Neural crest cell (in vitro differentiated cells): ENCODE data around the gene OR51T1. TPM values are rescaled to one million over a fixed set of nuclear protein-coding genes. Genes with fewer than 3 reads are reported as not detected.

ENCODE experiments used
- DNase-seq: peaks from one replicate; pipeline ENCODE4 v3.0.0; 2021; ENCODE audit warnings: low read depth, mixed read lengths, low spot score
- H3K27ac Mint-ChIP-seq: one replicate; pipeline ENCODE4 v1.8.0; 2021; ENCODE audit warnings: mild to moderate bottlenecking, mixed read lengths; ENCODE audit not compliant: unreplicated experiment
- H3K27me3 Mint-ChIP-seq: 2 replicates; pipeline ENCODE4 v1.8.0; 2021; ENCODE audit warnings: low read depth, mild to moderate bottlenecking, mixed read lengths
- H3K36me3 Mint-ChIP-seq: 2 replicates; pipeline ENCODE4 v1.8.0; 2021; ENCODE audit warnings: low read depth, mild to moderate bottlenecking, mixed read lengths
- H3K4me1 Mint-ChIP-seq: 2 replicates; pipeline ENCODE4 v1.8.0; 2021; ENCODE audit warnings: mixed read lengths
- H3K4me3 Mint-ChIP-seq: one replicate; pipeline ENCODE4 v1.8.0; 2021; ENCODE audit warnings: mild to moderate bottlenecking, mixed read lengths
- H3K9me3 Mint-ChIP-seq: 2 replicates; pipeline ENCODE4 v1.8.0; 2021; ENCODE audit warnings: mixed read lengths
- total RNA-seq: library from RNA; stranded (reverse); gene quantifications from 2 replicates; pipeline ENCODE4 v1.2.1, GENCODE V29; 2021
- TF ChIP-seq, protein P1 (sequence below): fragments of 200-600 bp; sonication (generic); conservative IDR thresholded peaks from 2 replicates; pipeline ENCODE4 v1.5.0; 2021; ENCODE audit warnings: antibody characterized with exemption, mild to moderate bottlenecking

The OR51T1 gene
- total RNA-seq, 1 donor from 2014 or later, result not detected

DNA sequence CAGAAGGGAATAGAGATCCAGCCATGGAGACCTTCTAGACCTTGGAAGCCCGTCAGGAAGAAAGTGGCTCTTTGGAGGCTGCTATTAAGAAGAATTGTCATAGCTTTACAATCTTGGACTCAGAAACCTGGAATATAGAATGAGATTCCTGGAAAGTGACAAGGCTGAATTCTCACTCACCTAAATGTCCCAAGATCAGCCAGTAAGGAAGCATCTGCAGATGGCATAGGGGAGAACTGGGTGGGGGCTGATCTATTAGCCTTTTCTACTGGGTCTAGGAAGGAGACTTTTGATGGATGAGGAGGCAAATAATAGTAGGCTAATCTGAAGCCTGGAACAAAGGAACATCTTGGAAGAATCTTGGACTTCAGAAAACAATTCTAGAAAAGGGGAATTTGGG, 42.5 kb downstream of the OR51T1 start, which contains the start of gene OR51G1:
OR51G1 (minus strand) TSS at position 101 of the 400 bp plus-strand sequence; CDS start at position 101, 0 bp downstream.
- H3K4me3 Mint-ChIP-seq, result no peak within 1 kb of the TSS
- H3K27ac Mint-ChIP-seq, result peak within 1 kb of the TSS; percentile 31
- H3K9me3 Mint-ChIP-seq, result no peaks in the 10 kb centered on the region
- TF ChIP-seq, protein P1, sequence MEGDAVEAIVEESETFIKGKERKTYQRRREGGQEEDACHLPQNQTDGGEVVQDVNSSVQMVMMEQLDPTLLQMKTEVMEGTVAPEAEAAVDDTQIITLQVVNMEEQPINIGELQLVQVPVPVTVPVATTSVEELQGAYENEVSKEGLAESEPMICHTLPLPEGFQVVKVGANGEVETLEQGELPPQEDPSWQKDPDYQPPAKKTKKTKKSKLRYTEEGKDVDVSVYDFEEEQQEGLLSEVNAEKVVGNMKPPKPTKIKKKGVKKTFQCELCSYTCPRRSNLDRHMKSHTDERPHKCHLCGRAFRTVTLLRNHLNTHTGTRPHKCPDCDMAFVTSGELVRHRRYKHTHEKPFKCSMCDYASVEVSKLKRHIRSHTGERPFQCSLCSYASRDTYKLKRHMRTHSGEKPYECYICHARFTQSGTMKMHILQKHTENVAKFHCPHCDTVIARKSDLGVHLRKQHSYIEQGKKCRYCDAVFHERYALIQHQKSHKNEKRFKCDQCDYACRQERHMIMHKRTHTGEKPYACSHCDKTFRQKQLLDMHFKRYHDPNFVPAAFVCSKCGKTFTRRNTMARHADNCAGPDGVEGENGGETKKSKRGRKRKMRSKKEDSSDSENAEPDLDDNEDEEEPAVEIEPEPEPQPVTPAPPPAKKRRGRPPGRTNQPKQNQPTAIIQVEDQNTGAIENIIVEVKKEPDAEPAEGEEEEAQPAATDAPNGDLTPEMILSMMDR, result no peak
- no peaks in the 10 kb centered on the region for H3K4me1 Mint-ChIP-seq
- no peak for DNase-seq
- peaks cover 17% of the 10 kb centered on the region for H3K27me3 Mint-ChIP-seq
- H3K36me3 Mint-ChIP-seq, result no peaks in the 10 kb centered on the region

DNA sequence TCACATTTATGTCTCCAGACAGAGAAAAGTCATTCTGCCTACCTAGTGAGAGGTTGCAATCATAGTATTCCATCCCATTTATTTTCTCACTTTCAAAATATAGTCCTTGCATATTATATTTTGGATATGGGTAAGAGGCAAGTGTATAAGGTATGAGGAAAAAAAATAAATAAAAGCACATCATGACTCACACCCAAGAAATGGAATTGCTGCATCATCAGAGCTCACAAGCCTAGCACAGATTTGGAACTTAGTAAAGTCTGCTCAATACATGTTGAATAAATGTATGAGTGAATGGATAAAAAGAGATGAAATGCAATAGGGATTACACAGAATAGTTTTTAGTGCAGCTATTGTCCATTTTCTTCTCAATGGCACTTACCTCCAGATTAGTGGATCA, 44.9 kb downstream of the OR51T1 start:
- no peak for DNase-seq
- Mint-ChIP-seq H3K27ac (no peak overlapping the region), H3K4me3 (no peak overlapping the region), H3K9me3 (no peaks in the 10 kb centered on the region), H3K27me3 (peaks cover 26% of the 10 kb centered on the region), H3K4me1 (no peaks in the 10 kb centered on the region), H3K36me3 (no peaks in the 10 kb centered on the region)
- TF ChIP-seq, protein P1, result no peak

Other genes with a start within 250 kb of the OR51T1 start
- not detected in 2 replicates for gene OR51D1, start 244.4 kb upstream of the OR51T1 start, total RNA-seq
- not detected in 2 replicates for gene OR51E1, start 237.9 kb upstream of the OR51T1 start, total RNA-seq
- gene OR51E2, start 184.0 kb upstream of the OR51T1 start, total RNA-seq, result not detected in 2 replicates
- gene MMP26, start 177.1 kb upstream of the OR51T1 start, total RNA-seq, result not detected in 2 replicates
- not detected in 2 replicates for gene OR51F1, start 112.0 kb upstream of the OR51T1 start, total RNA-seq
- not detected in 2 replicates for gene OR52R1, start 77.5 kb upstream of the OR51T1 start, total RNA-seq
- not detected in 2 replicates for gene OR51F2, start 60.6 kb upstream of the OR51T1 start, total RNA-seq
- gene OR51S1, start 32.7 kb upstream of the OR51T1 start, total RNA-seq, result not detected in 2 replicates
- gene OR51A7, start 21.9 kb downstream of the OR51T1 start, total RNA-seq, result not detected in 2 replicates
- not detected in 2 replicates for gene OR51G2, start 37.5 kb downstream of the OR51T1 start, total RNA-seq
- not detected in 2 replicates for gene OR51G1, start 42.4 kb downstream of the OR51T1 start, total RNA-seq
- not detected in 2 replicates for gene OR51A4, start 65.7 kb downstream of the OR51T1 start, total RNA-seq
- not detected in 2 replicates for gene OR51A2, start 73.8 kb downstream of the OR51T1 start, total RNA-seq
- gene OR51L1, start 113.0 kb downstream of the OR51T1 start, total RNA-seq, result not detected in 2 replicates
- gene OR52J3, start 164.6 kb downstream of the OR51T1 start, total RNA-seq, result not detected in 2 replicates
- gene OR52E2, start 177.7 kb downstream of the OR51T1 start, total RNA-seq, result not detected in 2 replicates
- gene OR52E1, start 187.7 kb downstream of the OR51T1 start, total RNA-seq, result not detected in 2 replicates